GM21576 (cell line): ENCODE results near the gene REXO4.

Source experiments
- ATAC-seq: cut with Tn5 transposase; IDR thresholded peaks from one replicate; pipeline ENCODE4 v1.9.1; 2021; ENCODE audit warnings: mild to moderate bottlenecking, moderate library complexity; ENCODE audit not compliant: unreplicated experiment

The REXO4 gene

DNA sequence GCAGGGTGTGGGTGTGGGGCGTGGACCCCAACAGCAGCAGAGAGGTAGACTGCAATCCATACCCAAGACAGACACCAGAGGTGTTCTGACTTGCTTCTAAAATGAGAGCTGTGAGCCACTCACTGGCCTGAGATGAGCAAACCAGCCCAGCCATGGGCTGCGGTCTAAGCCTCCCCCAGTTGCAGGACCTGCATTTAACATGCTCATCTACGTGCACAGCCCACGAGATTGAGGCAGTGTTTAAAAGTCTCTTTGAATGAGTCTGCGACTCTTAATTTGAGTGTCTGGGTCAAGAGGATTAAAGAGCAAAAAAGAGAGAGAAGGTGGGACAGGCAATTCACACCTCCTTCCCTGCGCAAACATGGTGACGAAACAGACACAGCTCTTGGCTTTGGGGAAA lies 47.9 kb downstream of the REXO4 start:
- ATAC-seq, result no peak

DNA sequence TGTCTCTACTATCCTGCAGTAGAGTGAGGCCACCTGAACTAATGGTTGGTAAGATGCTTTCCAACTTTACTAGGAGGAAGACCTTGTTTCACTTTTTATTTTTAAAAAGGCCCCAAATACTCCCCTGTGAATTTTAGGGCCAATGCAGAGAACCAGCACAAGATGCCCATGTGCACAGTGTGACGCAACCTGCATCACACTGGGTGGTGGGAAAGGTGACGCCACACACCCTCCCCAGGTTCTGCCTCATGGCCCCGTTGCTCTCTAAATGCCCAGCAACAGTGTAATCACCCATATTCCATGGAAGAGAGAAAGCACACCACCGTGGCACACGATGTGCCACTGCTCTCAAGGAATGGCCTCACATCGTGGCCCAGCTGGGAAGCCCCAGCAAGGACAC lies 48.4 kb downstream of the REXO4 start:
- no peak for ATAC-seq

DNA sequence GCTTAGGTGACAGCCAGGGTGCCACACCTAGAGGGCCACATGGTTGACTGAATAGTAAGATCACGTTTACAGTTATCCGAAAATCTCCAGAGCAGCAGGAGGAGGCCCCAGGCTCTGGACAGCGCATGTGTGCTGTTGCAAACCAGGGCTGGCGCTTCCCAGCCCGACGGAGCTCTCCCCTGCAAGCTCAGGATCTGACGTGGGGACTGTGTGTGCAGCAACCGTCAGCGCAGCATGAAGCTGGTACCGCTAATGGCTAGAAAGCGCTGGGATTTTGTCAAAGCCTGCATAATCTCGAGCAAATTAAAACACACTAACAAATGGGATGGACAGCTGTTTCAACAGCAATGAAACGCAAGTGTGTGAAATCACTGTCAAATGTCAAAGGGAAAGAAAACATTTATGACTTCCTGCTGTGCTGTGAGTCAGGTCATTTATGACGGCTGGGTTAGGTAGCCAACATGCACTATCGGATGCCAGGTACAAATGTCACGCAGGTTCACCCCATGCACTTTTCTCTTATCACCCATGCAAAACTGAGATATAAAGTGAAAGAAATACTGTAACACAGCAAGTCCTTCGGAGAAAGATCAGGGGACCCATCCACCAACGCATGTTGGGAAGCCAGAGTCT lies 49.4 kb downstream of the REXO4 start:
- no peak for ATAC-seq

DNA sequence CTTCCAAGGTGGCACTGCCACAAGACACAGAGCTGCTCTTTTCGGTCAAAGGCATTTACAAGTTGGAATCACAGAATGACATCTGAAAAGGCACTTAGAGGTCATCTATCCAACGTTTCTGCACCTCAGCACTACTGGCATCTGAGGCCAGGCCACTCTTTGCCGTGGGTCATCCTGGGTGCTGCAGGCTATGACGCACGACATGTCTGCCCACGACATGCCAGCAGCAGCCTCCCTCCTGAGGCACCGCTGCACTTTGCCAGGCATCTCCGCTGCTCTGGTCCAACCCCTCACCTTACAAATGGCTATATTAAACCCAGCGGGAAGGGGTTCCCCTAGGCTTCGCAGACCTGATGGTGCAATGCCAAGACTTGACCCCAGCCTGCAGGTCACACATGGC lies 50.0 kb downstream of the REXO4 start:
- ATAC-seq, result no peak

DNA sequence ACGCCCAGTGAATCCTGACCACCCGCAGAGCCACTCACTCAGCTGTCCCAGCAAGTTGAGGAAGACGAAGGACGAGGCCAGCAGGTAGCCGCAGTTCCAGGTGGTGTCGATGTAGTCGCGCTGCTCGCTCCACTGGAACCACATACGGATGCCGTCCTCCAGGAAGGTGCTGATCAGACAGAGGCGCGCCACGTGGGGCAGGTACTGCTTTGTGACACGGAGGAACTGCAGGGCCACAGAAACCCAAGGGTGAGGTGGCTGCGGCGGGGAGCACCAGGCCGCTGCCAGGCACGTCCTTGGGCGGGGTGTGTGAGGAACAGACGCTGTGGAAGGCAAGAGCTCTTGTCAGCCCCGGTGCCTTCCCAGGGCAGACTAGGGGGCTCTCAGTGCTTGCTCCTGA lies 50.6 kb downstream of the REXO4 start:
- ATAC-seq, result no peak

DNA sequence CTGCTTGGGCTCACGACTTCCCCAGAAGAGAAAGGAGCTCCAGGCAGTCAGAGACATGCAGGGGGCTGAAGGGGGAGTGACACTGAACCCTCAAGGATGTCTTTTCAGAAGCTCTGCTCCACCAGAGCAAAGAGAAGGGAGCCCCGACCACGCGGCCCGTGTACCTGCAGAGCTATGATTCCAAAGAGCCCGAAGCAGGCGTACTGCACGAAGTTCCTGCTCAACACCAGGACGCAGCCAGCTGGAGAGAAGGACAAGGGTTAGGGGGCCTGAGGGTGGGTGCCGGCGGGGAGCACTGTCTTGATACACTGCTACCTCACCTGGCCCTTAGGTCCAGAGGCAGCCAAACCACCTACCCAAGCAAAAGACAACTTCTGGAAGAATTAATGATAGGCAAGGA lies 51.4 kb downstream of the REXO4 start:
- no peak for ATAC-seq

DNA sequence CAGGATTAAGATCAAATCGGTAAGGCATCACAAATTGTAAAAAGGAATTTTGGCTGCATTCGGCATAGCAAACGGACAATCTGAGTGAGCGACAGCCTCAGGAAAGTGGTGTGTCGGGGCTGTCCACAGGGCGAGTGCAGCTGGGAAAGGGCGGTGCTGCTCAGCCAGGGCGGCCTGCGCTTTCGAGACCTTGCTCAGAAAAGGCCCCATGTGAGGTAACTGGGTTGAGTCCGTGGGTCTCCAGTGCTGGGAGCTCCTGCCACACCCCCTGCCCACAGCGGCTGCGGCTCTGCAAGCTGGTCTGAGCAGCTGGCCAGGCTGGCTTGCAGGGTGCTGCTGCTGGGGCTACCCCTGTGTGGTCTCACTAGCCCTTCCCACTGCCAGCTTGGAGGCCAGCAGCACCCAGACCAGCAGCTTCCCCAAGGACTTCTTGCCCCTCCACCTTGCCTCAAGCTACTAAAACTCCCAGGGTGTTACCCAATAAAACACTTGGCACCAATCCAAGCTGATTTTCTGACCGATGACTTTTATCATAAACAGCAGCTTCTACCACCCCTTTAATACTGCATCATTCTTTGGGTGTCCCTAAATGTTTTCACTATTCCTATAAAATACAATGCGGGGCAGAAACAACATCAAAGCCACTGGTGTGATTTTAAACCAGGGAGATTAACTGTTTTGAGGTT lies 55.3 kb downstream of the REXO4 start:
- ATAC-seq, result no peak

DNA sequence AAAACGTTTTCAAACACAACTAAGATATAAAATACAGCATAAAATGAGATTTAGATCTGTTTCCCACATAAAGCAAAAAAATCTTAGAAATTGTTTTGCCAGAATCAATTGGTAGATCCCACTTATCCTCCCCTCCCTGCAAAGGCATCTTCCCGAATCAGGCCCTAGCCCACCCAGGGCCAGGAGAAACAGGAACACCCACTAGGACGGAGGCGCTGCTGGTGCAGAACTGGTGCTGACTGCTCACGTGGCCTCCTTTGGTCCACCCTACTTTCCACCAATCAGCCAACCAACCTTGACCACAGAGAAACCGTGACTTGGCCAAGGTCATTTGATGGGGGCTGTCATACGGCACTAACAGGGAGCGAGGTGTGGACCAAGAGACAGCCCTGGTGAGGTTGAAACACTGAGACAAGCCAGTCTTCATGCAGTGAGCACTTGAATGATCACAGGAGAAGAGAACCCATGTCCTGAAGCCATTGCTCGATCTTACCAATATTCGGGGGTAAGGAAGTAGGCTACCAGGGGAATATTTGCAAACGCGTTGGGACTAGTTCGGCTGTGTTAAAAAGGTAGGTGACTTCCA lies 56.2 kb downstream of the REXO4 start:
- ATAC-seq, result no peak

DNA sequence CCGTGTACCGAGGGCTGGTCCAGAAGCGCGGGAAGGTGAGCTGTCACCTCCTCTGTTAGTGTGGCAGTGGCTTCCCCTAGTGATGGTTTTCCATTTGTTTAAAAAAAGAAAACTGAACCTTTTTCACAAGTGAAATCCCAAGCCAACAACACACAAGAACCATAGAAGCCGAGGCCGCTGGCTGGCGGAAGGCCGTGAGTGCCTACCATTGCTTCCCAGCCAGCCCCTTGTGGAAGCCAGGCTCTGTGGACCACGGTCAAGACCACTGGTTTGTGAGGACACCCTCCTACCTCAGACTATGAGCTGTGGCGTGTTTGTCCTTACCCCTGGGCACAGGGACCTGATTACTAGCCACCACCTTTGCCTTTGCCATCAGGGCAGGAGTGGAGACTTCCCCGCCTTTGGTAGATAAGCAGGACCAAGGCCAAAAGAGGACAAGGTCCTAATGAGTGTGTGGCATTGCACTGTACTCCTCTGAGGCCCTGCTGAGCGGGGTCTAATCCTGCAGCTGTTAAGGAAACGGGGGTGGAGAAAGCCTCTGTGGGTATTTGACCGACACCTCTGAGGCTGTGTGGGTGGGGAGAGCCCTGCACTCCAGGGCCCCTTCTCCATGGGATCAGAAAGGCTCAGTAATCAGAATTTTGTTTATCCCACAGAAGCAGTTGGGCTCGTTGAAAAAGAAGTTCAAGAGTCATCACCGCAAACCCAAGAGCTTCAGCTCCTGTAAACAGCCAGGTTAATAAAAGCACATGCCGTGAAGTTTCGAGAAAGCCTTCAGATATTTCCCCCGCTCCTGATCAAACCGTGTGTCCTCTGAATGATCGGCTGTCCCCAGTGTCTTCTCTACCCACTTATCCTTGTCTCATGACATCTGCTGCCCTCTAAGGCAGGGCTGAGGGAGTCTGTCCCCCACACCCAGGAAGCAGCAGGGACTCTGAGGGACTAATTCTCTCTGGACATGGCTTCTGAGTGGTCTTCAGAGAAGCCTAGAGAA lies 57.1 kb downstream of the REXO4 start:
- no peak for ATAC-seq

DNA sequence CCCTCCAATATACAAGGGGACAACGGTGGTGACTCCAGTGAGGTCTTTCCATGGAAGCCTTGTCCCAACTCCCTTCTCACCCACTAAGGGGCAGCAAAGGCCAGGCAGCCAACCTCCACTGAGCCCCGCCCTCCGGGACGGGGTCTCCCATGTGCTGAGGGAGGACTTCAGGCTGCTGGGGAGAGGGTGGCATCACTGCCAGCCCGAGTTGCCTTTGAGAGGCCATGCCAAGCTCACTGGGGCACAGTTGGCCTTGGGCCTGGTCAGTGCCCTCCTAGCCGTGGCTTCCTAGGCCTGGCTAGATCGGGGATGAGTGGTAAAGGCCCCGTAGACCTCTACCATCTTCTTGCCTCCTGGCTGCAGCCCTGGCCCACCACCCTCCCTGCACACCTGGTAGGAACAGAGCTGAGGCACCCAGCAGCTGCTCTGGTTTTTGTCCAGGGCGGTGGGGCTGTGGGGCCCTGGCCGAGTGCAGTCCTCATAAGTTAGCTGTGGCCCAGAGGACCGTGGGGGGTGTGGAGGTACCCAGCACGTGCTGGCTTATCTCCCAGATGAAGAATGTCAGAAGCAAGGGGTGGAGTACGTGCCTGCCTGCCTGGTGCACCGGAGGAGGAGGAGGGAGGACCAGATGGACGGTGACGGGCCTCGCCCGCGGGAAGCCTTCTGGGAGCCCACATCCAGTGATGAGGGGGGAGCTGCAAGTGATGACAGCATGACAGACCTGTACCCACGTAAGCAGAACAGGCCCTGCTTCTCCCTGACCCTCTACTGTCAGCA lies 58.2 kb downstream of the REXO4 start:
- no peak for ATAC-seq

DNA sequence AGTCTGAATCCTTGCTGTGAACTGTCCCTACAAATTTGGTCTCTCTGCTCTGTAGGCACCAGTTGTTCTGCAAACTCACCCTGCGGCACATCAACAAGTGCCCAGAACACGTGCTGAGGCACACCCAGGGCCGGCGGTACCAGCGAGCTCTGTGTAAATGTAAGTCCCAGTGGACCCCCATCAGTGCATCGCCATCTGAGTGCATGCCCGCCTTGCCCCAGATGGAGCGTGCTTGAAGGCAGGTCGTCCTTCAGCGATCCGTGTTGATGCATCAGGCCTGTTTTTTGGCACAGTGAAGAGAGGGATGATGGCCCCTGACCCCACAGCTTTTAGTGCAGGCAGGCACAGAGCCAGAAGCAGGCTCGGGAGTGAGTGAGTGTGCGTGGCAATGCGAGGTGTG lies 60.2 kb downstream of the REXO4 start:
- no peak for ATAC-seq

DNA sequence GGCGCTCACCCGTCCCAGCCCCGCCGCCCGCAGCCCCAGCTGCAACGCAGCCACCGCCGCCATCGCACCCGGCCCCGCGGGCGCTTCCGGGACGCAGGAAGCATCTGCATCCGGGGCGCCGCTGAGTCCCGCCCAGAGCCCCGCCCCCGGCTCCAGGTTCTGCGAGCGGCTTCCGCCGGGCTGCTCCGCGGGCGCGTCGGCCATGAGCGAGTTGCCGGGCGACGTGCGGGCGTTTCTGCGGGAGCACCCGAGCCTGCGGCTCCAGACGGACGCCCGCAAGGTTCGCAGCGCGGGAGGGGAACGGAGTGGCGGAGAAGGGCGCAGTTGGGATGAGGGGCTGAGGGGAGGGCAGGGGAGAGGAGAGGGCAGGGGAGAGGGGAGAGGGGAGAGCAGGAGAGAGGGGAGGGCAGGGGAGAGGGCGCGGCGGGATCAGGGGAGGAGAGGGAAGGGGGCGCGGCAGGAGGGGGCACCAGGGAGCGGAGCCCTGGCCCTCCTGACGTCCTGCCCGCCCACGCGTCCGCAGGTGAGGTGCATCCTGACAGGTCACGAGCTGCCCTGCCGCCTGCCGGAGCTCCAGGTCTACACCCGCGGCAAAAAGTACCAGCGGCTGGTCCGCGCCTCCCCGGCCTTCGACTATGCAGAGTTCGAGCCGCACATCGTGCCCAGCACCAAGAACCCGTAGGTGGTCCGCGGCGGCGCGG lies 61.3 kb downstream of the REXO4 start, which contains the start of the genes SURF1 and SURF2:
TSS of gene SURF1 (minus strand) at position 97 of the 701 bp plus-strand sequence. CDS start at position 63, 34 bp downstream.
TSS of gene SURF2 (plus strand) at position 160 of the 701 bp plus-strand sequence. CDS start at position 203, 43 bp downstream.
- peak; percentile 59 for ATAC-seq
